VCaP (cell line): ENCODE data around the gene SULT1A2.
A peak's percentile ranks its signal among the peaks of the same experiment; 100 is the strongest.
"Not testable (repeated sequence)": the region's sequence is repeated elsewhere in the genome, so short reads cannot be mapped to it uniquely, and the experiment has no call there.

Experiments
- H3K27ac ChIP-seq: fragments of 450-650 bp; 2 replicates; pipeline ENCODE4 v1.5.1; 2017
- CTCF ChIP-seq: fragments of 450-650 bp; conservative IDR thresholded peaks from 2 replicates; pipeline ENCODE4 v1.5.1; 2017; ENCODE audit warnings: mild to moderate bottlenecking, moderate library complexity

SULT1A2 gene

GRCh38 chr16:28616636-28617035 lies 19.8 kb upstream of the SULT1A2 start:
- no peak for TF ChIP-seq CTCF
- H3K27ac ChIP-seq, result no peak overlapping the region

- peak; percentile 20 for TF ChIP-seq CTCF
Observed at GRCh38 chr16:28616224-28616577, 19.4 kb upstream of the SULT1A2 start.

GRCh38 chr16:28615486-28616223 lies 18.8 kb upstream of the SULT1A2 start:
- TF ChIP-seq CTCF, result peak; percentile 72
- H3K27ac ChIP-seq, result not testable (repeated sequence)

More at GRCh38 chr16:28616224-28616577, 19.4 kb upstream of the SULT1A2 start:
- not testable (repeated sequence) for H3K27ac ChIP-seq

GRCh38 chr16:28614561-28614960 lies 17.7 kb upstream of the SULT1A2 start:
- not testable (repeated sequence) for H3K27ac ChIP-seq

- H3K27ac ChIP-seq, result not testable (repeated sequence)
Observed at GRCh38 chr16:28613912-28614311, 17.1 kb upstream of the SULT1A2 start.

GRCh38 chr16:28612359-28613280 lies 15.8 kb upstream of the SULT1A2 start:
- H3K27ac ChIP-seq, result not testable (repeated sequence)

- H3K27ac ChIP-seq, result no peak overlapping the region
- TF ChIP-seq CTCF, result no peak
Observed at GRCh38 chr16:28610595-28611191, 13.8 kb upstream of the SULT1A2 start.

- H3K27ac ChIP-seq, result no peak within 1 kb of the TSS
- TF ChIP-seq CTCF, result no peak
Observed at GRCh38 chr16:28609631-28610594, 13.1 kb upstream of the SULT1A2 start, which contains the start of gene SULT1A1. SULT1A1 (minus strand) TSS chr16:28610044; CDS start chr16:28608855, 1,189 bp downstream.

GRCh38 chr16:28608867-28609596 lies 12.2 kb upstream of the SULT1A2 start:
- H3K27ac ChIP-seq, result not testable (repeated sequence)

- not testable (repeated sequence) for H3K27ac ChIP-seq
Observed at GRCh38 chr16:28608496-28608808, 11.6 kb upstream of the SULT1A2 start.

- H3K27ac ChIP-seq, result not testable (repeated sequence)
Observed at GRCh38 chr16:28607681-28608495, 11.0 kb upstream of the SULT1A2 start.
